GM12872 (cell line): ENCODE measurements around the gene ZNF518B.

Experiments
- CTCF ChIP-seq: IDR thresholded peaks from 3 replicates; pipeline ENCODE4 v1.5.1; 2011; ENCODE audit warnings: low read depth, mild to moderate bottlenecking, low read length, moderate library complexity; ENCODE audit not compliant: insufficient read depth

The ZNF518B gene

GRCh38 chr4:10462876-10463275, 5.7 kb upstream of the ZNF518B start:
- no peak for TF ChIP-seq CTCF

GRCh38 chr4:10461850-10462400, 4.7 kb upstream of the ZNF518B start:
- TF ChIP-seq CTCF, result no peak

GRCh38 chr4:10461091-10461849, 4.0 kb upstream of the ZNF518B start:
- peak; percentile 86 for TF ChIP-seq CTCF

GRCh38 chr4:10460313-10461047, 3.3 kb upstream of the ZNF518B start:
- TF ChIP-seq CTCF, result no peak

GRCh38 chr4:10459305-10459704, 2.1 kb upstream of the ZNF518B start:
- no peak for TF ChIP-seq CTCF

- no peak for TF ChIP-seq CTCF
Measured at GRCh38 chr4:10458177-10458576, 951 bp upstream of the ZNF518B start.

GRCh38 chr4:10456595-10457254, 501 bp downstream of the ZNF518B start:
- no peak for TF ChIP-seq CTCF
